Erythroblast (primary cell): Measurements from ENCODE around the gene LNPEP.
"Not testable (repeated sequence)": the region's sequence is repeated elsewhere in the genome, so short reads cannot be mapped to it uniquely, and the experiment has no call there.

ENCODE experiments used
- GATA1 ChIP-seq: IDR thresholded peaks from 2 replicates; pipeline ENCODE4 v1.6.1; 2011; ENCODE audit warnings: low read depth, mild to moderate bottlenecking, control low read depth, low read length, moderate library complexity
- POLR2A ChIP-seq: IDR thresholded peaks from 2 replicates; pipeline ENCODE4 v1.6.1; 2011; ENCODE audit warnings: mild to moderate bottlenecking, low read length

- TF ChIP-seq POLR2A, GATA1: not testable (repeated sequence)
Observed at GRCh38 chr5:97084782-97085458, 149.0 kb downstream of the LNPEP start.
